IMR-90 (cell line): ENCODE results near the gene SPTLC3. TPM values are rescaled to one million over a fixed set of nuclear protein-coding genes. Genes with fewer than 3 reads are reported as not detected.

Experiments used
- ATAC-seq: fragments of 200-7000 bp; cut with Tn5 transposase; 2 replicates; pipeline ENCODE4 v1.9.1; 2020; ENCODE audit warnings: low read depth, mild to moderate bottlenecking, moderate library complexity
- BruUV-seq: library from RNA; stranded (reverse); fragments of 400-500 nt; replicated peaks from 2 replicates; lab custom pipeline; 2021; lab: Mats Ljungman, UMichigan
- CTCF ChIA-PET: fragments of 300-600 bp; formaldehyde crosslinking; extraction: SDS; loops from one replicate; lab custom pipeline; 2021; ENCODE audit warnings: antibody characterized with exemption; lab: Yijun Ruan, JAX
- POLR2A ChIA-PET: fragments of 300-600 bp; sonication (Branson Sonifier 250); formaldehyde crosslinking; loops from one replicate; lab custom pipeline; 2022; ENCODE audit warnings: antibody characterized with exemption; ENCODE audit not compliant: unreplicated experiment; lab: Charles Lee
- DNase-seq: peaks from one replicate; pipeline ENCODE4 v3.0.0; 2013
- H2AFZ ChIP-seq: replicated peaks from 2 replicates; pipeline ENCODE3; 2013; ENCODE audit warnings: low read length, mild to moderate bottlenecking; ENCODE audit not compliant: poor library complexity
- H2AK5ac ChIP-seq: 2 replicates; pipeline ENCODE4 v1.6.1; 2013; ENCODE audit warnings: low read depth, low read length, inconsistent platforms
- H2AK9ac ChIP-seq: replicated peaks from 2 replicates; pipeline ENCODE3; 2013; ENCODE audit warnings: mild to moderate bottlenecking, low read depth, low read length, moderate library complexity; ENCODE audit not compliant: poor library complexity
- H2BK120ac ChIP-seq: 2 replicates; pipeline ENCODE4 v1.6.1; 2013; ENCODE audit warnings: low read depth, low read length, inconsistent platforms
- H2BK15ac ChIP-seq: 3 replicates; pipeline ENCODE4 v1.6.1; 2013; ENCODE audit warnings: low read depth, low read length, inconsistent platforms
- H2BK20ac ChIP-seq: 2 replicates; pipeline ENCODE4 v1.6.1; 2013; ENCODE audit warnings: low read depth, mild to moderate bottlenecking, inconsistent platforms, low read length, moderate library complexity
- H2BK5ac ChIP-seq: 2 replicates; pipeline ENCODE4 v1.6.1; 2013; ENCODE audit warnings: mild to moderate bottlenecking, low read depth, low read length, inconsistent platforms; ENCODE audit not compliant: poor library complexity, severe bottlenecking
- H3K14ac ChIP-seq: replicated peaks from 2 replicates; pipeline ENCODE4 v1.6.1; 2013; ENCODE audit warnings: low read depth, low read length, inconsistent platforms
- H3K18ac ChIP-seq: 2 replicates; pipeline ENCODE4 v1.6.1; 2013; ENCODE audit warnings: low read depth, low read length, control low read depth
- H3K23ac ChIP-seq: 2 replicates; pipeline ENCODE4 v1.6.1; 2013; ENCODE audit warnings: low read depth, low read length, inconsistent platforms
- H3K27ac ChIP-seq: 2 replicates; pipeline ENCODE4 v1.5.1; 2013; ENCODE audit warnings: mild to moderate bottlenecking, control low read depth, low read length; ENCODE audit not compliant: insufficient read depth
- H3K27me3 ChIP-seq: 2 replicates; pipeline ENCODE4 v1.6.1; 2013; ENCODE audit warnings: low read length; ENCODE audit not compliant: control insufficient read depth, insufficient read depth
- H3K36me3 ChIP-seq: 2 replicates; pipeline ENCODE4 v1.6.1; 2013; ENCODE audit warnings: low read length, mixed read lengths; ENCODE audit not compliant: control insufficient read depth, insufficient read depth
- H3K4ac ChIP-seq: 2 replicates; pipeline ENCODE4 v1.6.1; 2013; ENCODE audit warnings: low read depth, low read length, inconsistent platforms
- H3K4me1 ChIP-seq: 2 replicates; pipeline ENCODE4 v1.6.1; 2013; ENCODE audit warnings: low read length, mixed read lengths; ENCODE audit not compliant: control insufficient read depth, insufficient read depth
- H3K4me2 ChIP-seq: 2 replicates; pipeline ENCODE4 v1.6.1; 2013; ENCODE audit warnings: low read depth, mild to moderate bottlenecking, control low read depth, low read length, moderate library complexity
- H3K4me3 ChIP-seq: 2 replicates; pipeline ENCODE4 v1.5.1; 2013; ENCODE audit warnings: low read depth, mild to moderate bottlenecking, control low read depth, low read length, moderate library complexity; ENCODE audit not compliant: insufficient read depth
- H3K56ac ChIP-seq: 2 replicates; pipeline ENCODE4 v1.6.1; 2013; ENCODE audit warnings: low read length, inconsistent platforms; ENCODE audit not compliant: insufficient read depth; ENCODE audit errors: extremely low read depth
- H3K79me1 ChIP-seq, 2 experiments: 2 replicates each; pipeline ENCODE4 v1.6.1; 2013; ENCODE audit warnings: low read length in 2 of 2, inconsistent platforms in 1 of 2, low read depth in 1 of 2
- H3K9ac ChIP-seq: 2 replicates; pipeline ENCODE4 v1.6.1; 2013; ENCODE audit warnings: low read depth, low read length, control low read depth
- H3K9me1 ChIP-seq: 2 replicates; pipeline ENCODE4 v1.6.1; 2013; ENCODE audit warnings: low read length, inconsistent platforms; ENCODE audit not compliant: insufficient read depth
- H3K9me3 ChIP-seq: 2 replicates; pipeline ENCODE4 v1.6.1; 2013; ENCODE audit warnings: low read length; ENCODE audit not compliant: control insufficient read depth, insufficient read depth
- H4K20me1 ChIP-seq: 2 replicates; pipeline ENCODE4 v1.6.1; 2013; ENCODE audit warnings: low read length, inconsistent platforms; ENCODE audit not compliant: insufficient read depth
- H4K5ac ChIP-seq: 2 replicates; pipeline ENCODE4 v1.6.1; 2013; ENCODE audit warnings: mild to moderate bottlenecking, low read depth, low read length, control low read depth
- H4K8ac ChIP-seq, 2 experiments: 2 replicates each; pipeline ENCODE4 v1.6.1; 2013; ENCODE audit warnings: low read depth in 2 of 2, low read length in 2 of 2, control low read depth in 1 of 2, inconsistent platforms in 1 of 2
- H4K91ac ChIP-seq: 2 replicates; pipeline ENCODE4 v1.6.1; 2013; ENCODE audit warnings: low read depth, low read length, inconsistent platforms; ENCODE audit not compliant: insufficient read depth
- BHLHE40 ChIP-seq: fragments of 150-350 bp; IDR thresholded peaks from 2 replicates; pipeline ENCODE4 v1.6.1; 2016; ENCODE audit warnings: mild to moderate bottlenecking, low read depth, low read length
- CEBPB ChIP-seq: IDR thresholded peaks from 2 replicates; pipeline ENCODE4 v1.6.1; 2012; ENCODE audit warnings: low read depth, low read length, improper control_type of control experiment
- CHD1 ChIP-seq: IDR thresholded peaks from 2 replicates; pipeline ENCODE4 v1.6.1; 2012; ENCODE audit warnings: low read depth, low read length, improper control_type of control experiment
- ELK1 ChIP-seq: fragments of 150-350 bp; IDR thresholded peaks from 2 replicates; pipeline ENCODE4 v1.6.1; 2016; ENCODE audit warnings: low read depth, mild to moderate bottlenecking, low read length, moderate library complexity, borderline replicate concordance
- FOS ChIP-seq: fragments of 150-350 bp; IDR thresholded peaks from 2 replicates; pipeline ENCODE4 v1.6.1; 2016; ENCODE audit warnings: low read depth, low read length
- MAFK ChIP-seq: IDR thresholded peaks from 2 replicates; pipeline ENCODE4 v1.6.1; 2012; ENCODE audit warnings: low read depth, low read length, improper control_type of control experiment
- MAZ ChIP-seq: IDR thresholded peaks from 2 replicates; pipeline ENCODE4 v1.6.1; 2012; ENCODE audit warnings: low read depth, mild to moderate bottlenecking, low read length, improper control_type of control experiment, moderate library complexity, borderline replicate concordance
- NFE2L2 ChIP-seq: fragments of 150-350 bp; IDR thresholded peaks from 2 replicates; pipeline ENCODE4 v1.6.1; 2016; ENCODE audit warnings: low read depth, mild to moderate bottlenecking, low read length
- POLR2A ChIP-seq: IDR thresholded peaks from 2 replicates; pipeline ENCODE4 v1.6.1; 2012; ENCODE audit warnings: mild to moderate bottlenecking, low read depth, low read length
- RAD21 ChIP-seq: IDR thresholded peaks from 2 replicates; pipeline ENCODE4 v1.6.1; 2012; ENCODE audit warnings: low read length, improper control_type of control experiment
- RCOR1 ChIP-seq: IDR thresholded peaks from 2 replicates; pipeline ENCODE4 v1.6.1; 2012; ENCODE audit warnings: mild to moderate bottlenecking, low read length, improper control_type of control experiment; ENCODE audit not compliant: insufficient replicate concordance
- RFX5 ChIP-seq: IDR thresholded peaks from 2 replicates; pipeline ENCODE4 v1.8.0; 2012; ENCODE audit warnings: low read depth, mild to moderate bottlenecking, low read length, moderate library complexity
- SMC3 ChIP-seq: fragments of 150-350 bp; IDR thresholded peaks from 2 replicates; pipeline ENCODE4 v1.6.1; 2016; ENCODE audit warnings: low read depth, mild to moderate bottlenecking, antibody characterized with exemption, low read length, moderate library complexity
- USF2 ChIP-seq: fragments of 150-350 bp; IDR thresholded peaks from 2 replicates; pipeline ENCODE4 v1.6.1; 2017; ENCODE audit warnings: mild to moderate bottlenecking, antibody characterized with exemption, low read length, low read depth
- WGBS, 2 experiments: methylation state at CpG; one replicate each; pipeline versions ENCODE4 v1.1.5 to v1.1.7; 2013; ENCODE audit warnings: missing lambda C conversion rate in 2 of 2; ENCODE audit not compliant: insufficient read length in 1 of 2; ENCODE audit errors: extremely low coverage in 2 of 2; 5-methylcytosine and 5-hydroxymethylcytosine counted together
- dilution Hi-C: fragments of 300-500 bp; cut with HindIII; formaldehyde crosslinking; loops from one replicate; pipeline ENCODE4 v1.14.3; 2018; ENCODE audit warnings: low sequenced_read_pairs; ENCODE audit not compliant: unreplicated experiment
- in situ Hi-C: fragments of 300-500 bp; cut with MboI; formaldehyde crosslinking; loops from 3 replicates; pipeline ENCODE4 v1.14.3; 2019; ENCODE audit warnings: low sequenced_read_pairs, inconsistent platforms, mixed read lengths
- intact Hi-C: fragments of 100-400 bp; cut with micrococcal nuclease; formaldehyde crosslinking; loops from 2 replicates; pipeline ENCODE4 v1.10.0; 2022
- polyA plus RNA-seq, 3 experiments: library from polyadenylated mRNA; depleted of rRNA; stranded (reverse); fragments of >200 nt; gene quantifications; 2 replicates each; pipeline ENCODE4 v1.2.3, GENCODE V29; 2012; ENCODE audit warnings: low replicate concordance in 1 of 3
- total RNA-seq: library from RNA; depleted of rRNA; stranded (reverse); fragments of >200 nt; gene quantifications from 2 replicates; pipeline ENCODE4 v1.2.3, GENCODE V29; 2012

The SPTLC3 gene
- total and polyA plus RNA-seq, 2 of the 4 experiments (the other 2 are of a cell fraction) = 0.44 to 1.6 TPM

- dilution Hi-C loops = no loop called here
- no peak overlapping the region for H2AFZ ChIP-seq
- no peak for DNase-seq
- H2AK9ac ChIP-seq = no peak overlapping the region
- in situ Hi-C loops = no loop called here
- no peak overlapping the region for H3K4me2 ChIP-seq
- H3K23ac ChIP-seq = no peak overlapping the region
- intact Hi-C loops = no loop called here
- H2BK120ac ChIP-seq = no peak overlapping the region
- no peak for TF ChIP-seq CHD1
- TF ChIP-seq RCOR1 = no peak
- TF ChIP-seq POLR2A = no peak
- TF ChIP-seq MAZ = no peak
- no peak for TF ChIP-seq RAD21
- TF ChIP-seq SMC3 = no peak
- TF ChIP-seq RFX5 = no peak
- TF ChIP-seq CEBPB = no peak
- no peak for TF ChIP-seq BHLHE40
- no peak for TF ChIP-seq ELK1
- no peak for TF ChIP-seq NFE2L2
- TF ChIP-seq MAFK = no peak
- TF ChIP-seq FOS = no peak
- TF ChIP-seq USF2 = no peak
- POLR2A ChIA-PET = no interaction called here
- H2BK5ac ChIP-seq = no peak overlapping the region
- no peak overlapping the region for H4K8ac ChIP-seq
- no peak overlapping the region for H4K5ac ChIP-seq
- no peak overlapping the region for H3K9ac ChIP-seq
- H3K4me1 ChIP-seq = no peaks in the 10 kb centered on the region
- no peak overlapping the region for H3K27ac ChIP-seq
- H3K79me1 ChIP-seq = no peaks in the 10 kb centered on the region
- ATAC-seq = no peak
- no peaks in the 10 kb centered on the region for H3K27me3 ChIP-seq
- H4K20me1 ChIP-seq = no peaks in the 10 kb centered on the region
- no peak overlapping the region for H3K4me3 ChIP-seq
- H2AK5ac ChIP-seq = no peak overlapping the region
- no peak overlapping the region for H4K91ac ChIP-seq
- no peak overlapping the region for H3K4ac ChIP-seq
- no peak overlapping the region for H2BK20ac ChIP-seq
- no peaks in the 10 kb centered on the region for H3K9me1 ChIP-seq
- H3K36me3 ChIP-seq = no peaks in the 10 kb centered on the region
- H3K56ac ChIP-seq = no peak overlapping the region
- no peak overlapping the region for H3K18ac ChIP-seq
- H2BK15ac ChIP-seq = no peak overlapping the region
- BruUV-seq = no TSS peak
- CTCF ChIA-PET = no interaction called here
- H3K9me3 ChIP-seq = no peaks in the 10 kb centered on the region
- WGBS, 2 experiments = no CpG with 5 or more reads among the region's 2 CpGs
- no peak overlapping the region for H3K14ac ChIP-seq
These were observed 54.0 kb downstream of the SPTLC3 start for GRCh38 chr20:13062789-13063188.
